ENCODE data around the gene PDZK1. TPM values are rescaled to one million over a fixed set of nuclear protein-coding genes. Genes with fewer than 3 reads are reported as not detected.

Gene PDZK1
- total and polyA plus RNA-seq, 12 donors, result 0.17 to 2.0 (median 0.44) TPM; not detected in 7

GRCh38 chr1:145708063-145708462 is 895 bp upstream of the PDZK1 start:
- intact Hi-C loops (cut with DNase I), result no loop called here
- DNase-seq (no peak), ATAC-seq (no peak)
- Histone ChIP-seq H3K27me3 (no peaks in the 10 kb centered on the region), H3K27ac (no peak overlapping the region), H3K4me3 (no peak overlapping the region), H3K4me1 (peaks cover 0 to 4% (median 0%) of the 10 kb centered on the region in 9 donors), H3K9me3 (no peaks in the 10 kb centered on the region), H3K36me3 (no peaks in the 10 kb centered on the region)
- no peak for TF ChIP-seq CTCF (IDR thresholded peaks at IDR 0.05)
- 61 to 63% methylated on average over 7 of the region's 7 CpGs for WGBS, 2 donors

- Histone ChIP-seq H3K27ac (no peak overlapping the region), H3K4me1 (peaks cover 0 to under 1% (median 0%) of the 10 kb centered on the region in 9 donors), H3K27me3 (no peaks in the 10 kb centered on the region), H3K9me3 (no peaks in the 10 kb centered on the region), H3K36me3 (no peaks in the 10 kb centered on the region), H3K4me3 (no peak overlapping the region)
- DNase-seq (no peak), ATAC-seq (no peak)
- 82 to 89% methylated on average over 2 of the region's 2 CpGs for WGBS, 2 donors
- intact Hi-C loops (cut with DNase I), result no loop called here
- no peak for TF ChIP-seq CTCF (IDR thresholded peaks at IDR 0.05)
Observed at GRCh38 chr1:145706086-145706664, 993 bp downstream of the PDZK1 start.

GRCh38 chr1:145705622-145706021 is 1.5 kb downstream of the PDZK1 start:
- WGBS, 2 donors, result 90 to 91% methylated on average over 7 of the region's 7 CpGs
- Histone ChIP-seq H3K27me3 (no peaks in the 10 kb centered on the region), H3K4me3 (no peak overlapping the region), H3K36me3 (no peaks in the 10 kb centered on the region), H3K27ac (no peak overlapping the region), H3K4me1 (no peaks in the 10 kb centered on the region), H3K9me3 (no peaks in the 10 kb centered on the region)
- ATAC-seq (no peak), DNase-seq (no peak)
- TF ChIP-seq CTCF (IDR thresholded peaks at IDR 0.05), result no peak
- intact Hi-C loops (cut with DNase I), result no loop called here

- no peak for ATAC-seq
- Histone ChIP-seq H3K27ac (no peak overlapping the region), H3K27me3 (no peaks in the 10 kb centered on the region), H3K36me3 (no peaks in the 10 kb centered on the region), H3K4me1 (no peaks in the 10 kb centered on the region), H3K9me3 (no peaks in the 10 kb centered on the region), H3K4me3 (no peak overlapping the region)
- no peak for TF ChIP-seq CTCF (IDR thresholded peaks at IDR 0.05)
- 90 to 91% methylated on average over 7 of the region's 7 CpGs for WGBS, 2 donors
- intact Hi-C loops (cut with DNase I), result no loop called here
- no peak for DNase-seq
Observed at GRCh38 chr1:145702826-145703225, 4.3 kb downstream of the PDZK1 start.

All from heart right ventricle (tissue), 16 donors.